GM18868 (cell line): ENCODE results near the gene RNU2-63P.
"Not testable (repeated sequence)": the region's sequence is repeated elsewhere in the genome, so short reads cannot be mapped to it uniquely, and the experiment has no call there.

ENCODE experiments used
- ATAC-seq: cut with Tn5 transposase; IDR thresholded peaks from one replicate; pipeline ENCODE4 v1.9.1; 2021; ENCODE audit warnings: mild to moderate bottlenecking, moderate library complexity; ENCODE audit not compliant: unreplicated experiment

RNU2-63P gene

DNA sequence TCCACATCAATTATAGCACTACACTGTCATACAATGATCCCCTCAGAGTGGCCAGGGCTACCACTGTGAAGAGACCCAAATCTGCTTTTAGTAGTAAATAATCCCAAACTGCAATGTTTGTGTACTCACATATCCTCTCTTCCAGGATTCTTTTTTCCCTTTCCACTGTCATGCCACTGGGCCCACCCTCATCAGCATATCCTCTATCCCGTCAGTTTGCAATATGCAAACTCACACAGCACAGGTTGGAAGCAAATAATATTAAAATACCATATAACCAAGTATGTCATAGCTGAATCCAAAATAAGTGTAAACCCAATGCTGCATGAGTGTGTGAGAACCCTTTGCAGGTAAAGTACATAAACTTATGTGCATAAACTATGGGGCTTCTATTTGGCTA is 28.9 kb downstream of the RNU2-63P start:
- ATAC-seq = not testable (repeated sequence)

GRCh38 chr2:87985902-87986301 is 30.4 kb downstream of the RNU2-63P start:
- peak; percentile 57 for ATAC-seq

DNA sequence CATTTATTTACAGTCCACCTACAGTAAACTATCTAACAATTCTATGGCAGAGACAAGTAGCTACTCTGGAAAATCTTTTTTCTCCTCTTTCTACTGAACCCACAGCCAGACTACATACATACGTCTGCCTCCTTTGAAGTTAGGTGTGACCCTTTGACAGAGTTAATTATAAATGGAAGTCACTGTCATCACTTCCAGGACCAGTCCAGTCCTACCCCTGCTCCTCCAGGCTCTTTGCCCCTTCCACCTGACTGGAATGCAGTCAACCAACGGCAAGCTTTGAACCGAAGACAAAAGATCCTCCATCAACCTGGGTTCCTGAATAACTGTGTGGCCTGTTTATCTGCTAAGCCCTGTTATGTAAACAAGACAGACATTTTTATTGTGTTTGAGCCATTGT is 35.2 kb downstream of the RNU2-63P start:
- ATAC-seq = not testable (repeated sequence)

DNA sequence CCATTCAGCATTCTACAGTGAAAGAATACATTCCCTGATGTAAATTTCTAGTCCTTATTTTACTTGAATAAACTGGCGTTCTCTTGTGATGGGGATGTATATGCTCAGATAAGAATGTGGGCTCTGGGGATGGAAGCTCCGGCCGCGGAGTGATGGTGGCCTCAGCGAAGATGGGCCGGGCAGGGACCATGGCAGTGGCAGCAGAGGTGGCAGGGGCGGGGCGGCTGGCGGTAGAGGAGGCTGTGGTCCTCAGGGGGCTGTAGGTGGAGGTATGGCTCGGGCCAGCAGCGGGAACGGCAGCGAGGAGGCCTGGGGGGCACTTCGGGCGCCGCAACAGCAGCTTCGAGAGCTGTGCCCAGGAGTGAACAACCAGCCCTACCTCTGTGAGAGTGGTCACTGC is 44.0 kb downstream of the RNU2-63P start:
- not testable (repeated sequence) for ATAC-seq
